ENCODE results near the gene FSD2.
A peak's percentile ranks its signal among the peaks of the same experiment; 100 is the strongest.
"Not testable (repeated sequence)": the region's sequence is repeated elsewhere in the genome, so short reads cannot be mapped to it uniquely, and the experiment has no call there.

FSD2 gene

DNA sequence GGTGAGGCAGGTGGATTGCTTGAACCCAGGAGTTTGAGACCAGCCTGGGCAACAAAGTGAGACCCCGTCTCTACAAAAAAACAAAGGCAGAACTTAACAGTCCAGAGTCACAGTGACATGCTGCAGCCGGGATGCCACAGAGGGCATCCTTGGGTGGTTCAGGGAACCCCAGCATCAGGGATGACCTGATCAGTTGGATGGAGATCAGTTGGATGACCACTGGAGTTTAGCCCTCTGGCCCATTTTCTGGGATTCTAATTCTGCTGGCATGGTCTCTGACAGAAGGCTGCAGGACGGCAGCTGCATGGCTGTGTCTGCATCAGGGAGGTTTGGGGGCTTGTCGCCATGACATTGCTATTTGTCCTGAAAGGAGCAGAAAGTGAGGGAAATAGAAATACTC, 23.4 kb upstream of the FSD2 start:
- H3K9me3 ChIP-seq (ENCODE audit: control insufficient read depth in 2 of 2, low read length in 2 of 2): no peaks in the 10 kb centered on the region
- no peaks in the 10 kb centered on the region for H3K4me1 ChIP-seq (ENCODE audit: control insufficient read depth, insufficient read depth, low read length)
- H3K36me3 ChIP-seq (ENCODE audit: control insufficient read depth in 2 of 2, insufficient read depth in 2 of 2, low read length in 2 of 2): peaks cover 52 to 66% of the 10 kb centered on the region in 2 donors
- H3K4me3 ChIP-seq (ENCODE audit: low read length in 2 of 2): no peak overlapping the region
- no peak overlapping the region for H3K27ac ChIP-seq (ENCODE audit: low read length)
- H3K9ac ChIP-seq (ENCODE audit: low read length in 2 of 2): no peak overlapping the region
- H3K27me3 ChIP-seq (ENCODE audit: control insufficient read depth in 1 of 2, insufficient read depth in 2 of 2, low read length in 2 of 2): no peaks in the 10 kb centered on the region

DNA sequence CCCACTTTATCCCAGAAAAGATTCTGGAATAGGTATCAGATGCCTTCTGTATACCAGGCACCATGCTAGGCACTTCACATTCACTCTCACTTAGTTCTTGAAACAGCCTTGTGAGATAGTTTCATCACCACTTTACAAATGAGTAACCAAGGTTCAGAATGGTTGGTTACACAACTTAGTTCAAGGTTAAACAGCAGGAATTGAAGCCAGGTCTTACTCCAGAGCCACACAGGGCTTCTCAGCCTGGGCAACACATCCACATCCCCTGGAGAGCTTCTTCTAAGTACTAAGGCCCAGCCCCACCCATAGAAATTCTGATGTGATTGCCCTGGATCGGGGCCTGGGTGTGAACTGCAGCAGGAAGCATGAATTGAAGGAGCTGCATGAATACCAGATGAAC, 22.2 kb upstream of the FSD2 start:
- Histone ChIP-seq H3K4me3 (ENCODE audit: low read length in 2 of 2) (no peak overlapping the region), H3K4me1 (ENCODE audit: control insufficient read depth, insufficient read depth, low read length) (no peaks in the 10 kb centered on the region), H3K27ac (ENCODE audit: low read length) (no peak overlapping the region), H3K27me3 (ENCODE audit: control insufficient read depth in 1 of 2, insufficient read depth in 2 of 2, low read length in 2 of 2) (no peaks in the 10 kb centered on the region), H3K9ac (ENCODE audit: low read length in 2 of 2) (no peak overlapping the region), H3K36me3 (ENCODE audit: control insufficient read depth in 2 of 2, insufficient read depth in 2 of 2, low read length in 2 of 2) (peaks cover 46 to 60% of the 10 kb centered on the region in 2 donors), H3K9me3 (ENCODE audit: control insufficient read depth in 2 of 2, low read length in 2 of 2) (no peaks in the 10 kb centered on the region)

DNA sequence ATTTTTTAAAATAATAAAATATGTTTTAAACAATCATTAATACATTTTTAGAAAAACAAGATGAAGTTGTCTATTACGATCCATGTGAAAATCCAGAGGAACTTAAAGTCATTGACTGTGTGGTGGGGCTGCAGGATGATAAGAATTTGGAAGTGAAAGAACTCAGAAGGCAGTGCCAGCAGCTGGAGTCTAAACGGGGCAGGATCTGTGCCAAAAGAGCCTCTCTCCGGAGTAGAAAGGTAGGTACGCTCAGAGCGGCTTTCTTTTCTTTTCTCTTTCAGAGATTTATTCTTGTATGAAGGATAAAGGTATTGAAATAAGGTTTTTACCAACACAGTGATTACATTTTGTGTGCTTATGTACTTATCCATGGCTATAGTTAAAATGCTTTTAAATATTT, 17.2 kb upstream of the FSD2 start:
- no peaks in the 10 kb centered on the region for H3K4me1 ChIP-seq (ENCODE audit: control insufficient read depth, insufficient read depth, low read length)
- H3K9me3 ChIP-seq (ENCODE audit: control insufficient read depth in 2 of 2, low read length in 2 of 2): no peaks in the 10 kb centered on the region
- H3K4me3 ChIP-seq (ENCODE audit: low read length in 2 of 2): no peak overlapping the region
- H3K27ac ChIP-seq (ENCODE audit: low read length): no peak overlapping the region
- no peak overlapping the region for H3K9ac ChIP-seq (ENCODE audit: low read length in 2 of 2)
- H3K27me3 ChIP-seq (ENCODE audit: control insufficient read depth in 1 of 2, insufficient read depth in 2 of 2, low read length in 2 of 2): no peaks in the 10 kb centered on the region
- peaks cover 22 to 40% of the 10 kb centered on the region in 2 donors for H3K36me3 ChIP-seq (ENCODE audit: control insufficient read depth in 2 of 2, insufficient read depth in 2 of 2, low read length in 2 of 2)

DNA sequence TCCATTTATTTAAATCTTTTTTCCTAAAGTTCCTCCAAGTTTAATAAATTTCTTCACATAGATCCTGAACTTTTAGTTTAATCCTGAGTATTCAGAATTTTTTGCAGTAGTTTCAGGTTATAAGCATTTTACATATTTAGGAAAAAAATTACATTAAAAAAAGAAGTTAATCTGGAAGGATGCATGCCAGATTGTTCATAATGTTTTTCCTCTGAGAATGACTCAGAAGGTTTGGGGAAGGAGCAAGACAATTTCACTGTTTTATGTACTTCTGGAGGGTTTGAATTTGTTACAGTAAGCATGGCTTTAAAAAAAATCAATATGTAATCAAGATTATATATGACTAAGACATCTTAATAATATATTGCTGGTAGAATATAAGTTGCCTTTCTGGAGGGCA, 16.0 kb upstream of the FSD2 start:
- H3K4me1 ChIP-seq (ENCODE audit: control insufficient read depth, insufficient read depth, low read length); H3K27ac ChIP-seq (ENCODE audit: low read length); H3K4me3 ChIP-seq (ENCODE audit: low read length in 2 of 2); H3K9me3 ChIP-seq (ENCODE audit: control insufficient read depth in 2 of 2, low read length in 2 of 2); H3K9ac ChIP-seq (ENCODE audit: low read length in 2 of 2); H3K27me3 ChIP-seq (ENCODE audit: control insufficient read depth in 1 of 2, insufficient read depth in 2 of 2, low read length in 2 of 2): not testable (repeated sequence)
- H3K36me3 ChIP-seq (ENCODE audit: control insufficient read depth in 2 of 2, insufficient read depth in 2 of 2, low read length in 2 of 2): peaks cover 21 to 33% of the 10 kb centered on the region in 2 donors

DNA sequence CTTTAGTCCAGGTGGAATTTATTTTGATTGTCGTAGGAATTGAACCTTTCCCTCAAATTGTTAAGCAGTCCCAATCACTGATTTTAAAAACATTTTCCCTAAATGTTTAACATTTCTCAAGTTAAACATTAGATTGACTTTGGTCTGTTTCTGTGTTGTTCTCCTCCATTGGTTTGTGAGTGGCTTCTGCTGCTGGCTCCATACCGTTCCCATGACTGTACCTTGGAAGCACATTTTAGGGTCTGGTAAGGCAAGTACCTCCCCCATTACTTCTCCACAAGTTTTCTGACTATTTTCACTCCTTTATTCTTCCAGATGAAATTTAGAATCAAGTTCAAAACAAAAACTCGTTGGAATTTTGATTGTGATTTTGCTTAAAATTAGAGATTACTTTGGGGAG, 15.5 kb upstream of the FSD2 start:
- H3K36me3 ChIP-seq (ENCODE audit: control insufficient read depth in 2 of 2, insufficient read depth in 2 of 2, low read length in 2 of 2): peaks cover 20 to 33% of the 10 kb centered on the region in 2 donors
- not testable (repeated sequence) for H3K4me3 ChIP-seq (ENCODE audit: low read length in 2 of 2); H3K27ac ChIP-seq (ENCODE audit: low read length); H3K9ac ChIP-seq (ENCODE audit: low read length in 2 of 2); H3K9me3 ChIP-seq (ENCODE audit: control insufficient read depth in 2 of 2, low read length in 2 of 2); H3K4me1 ChIP-seq (ENCODE audit: control insufficient read depth, insufficient read depth, low read length); H3K27me3 ChIP-seq (ENCODE audit: control insufficient read depth in 1 of 2, insufficient read depth in 2 of 2, low read length in 2 of 2)

DNA sequence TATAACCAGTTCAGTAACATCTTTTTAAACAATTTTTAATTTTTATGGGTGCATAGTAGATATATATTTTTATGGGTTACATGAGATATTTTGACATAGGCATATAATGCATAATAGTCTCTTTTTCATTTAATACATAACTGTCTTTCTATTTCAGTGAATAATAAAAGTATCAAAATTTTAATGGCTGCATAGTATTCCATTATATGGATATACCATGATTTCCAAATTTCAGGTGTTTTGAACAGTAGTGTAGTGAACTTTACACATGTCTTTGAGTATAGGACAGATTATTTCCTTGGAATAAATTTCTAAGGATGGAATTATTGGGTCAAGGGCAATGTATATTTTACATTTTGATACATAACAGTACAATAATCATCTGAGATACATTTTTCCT, 14.3 kb upstream of the FSD2 start:
- no peak overlapping the region for H3K4me3 ChIP-seq (ENCODE audit: low read length in 2 of 2)
- no peak overlapping the region for H3K9ac ChIP-seq (ENCODE audit: low read length in 2 of 2)
- H3K9me3 ChIP-seq (ENCODE audit: control insufficient read depth in 2 of 2, low read length in 2 of 2): no peaks in the 10 kb centered on the region
- peaks cover 20 to 33% of the 10 kb centered on the region in 2 donors for H3K36me3 ChIP-seq (ENCODE audit: control insufficient read depth in 2 of 2, insufficient read depth in 2 of 2, low read length in 2 of 2)
- H3K27ac ChIP-seq (ENCODE audit: low read length): no peak overlapping the region
- H3K27me3 ChIP-seq (ENCODE audit: control insufficient read depth in 1 of 2, insufficient read depth in 2 of 2, low read length in 2 of 2): no peaks in the 10 kb centered on the region
- H3K4me1 ChIP-seq (ENCODE audit: control insufficient read depth, insufficient read depth, low read length): no peaks in the 10 kb centered on the region

DNA sequence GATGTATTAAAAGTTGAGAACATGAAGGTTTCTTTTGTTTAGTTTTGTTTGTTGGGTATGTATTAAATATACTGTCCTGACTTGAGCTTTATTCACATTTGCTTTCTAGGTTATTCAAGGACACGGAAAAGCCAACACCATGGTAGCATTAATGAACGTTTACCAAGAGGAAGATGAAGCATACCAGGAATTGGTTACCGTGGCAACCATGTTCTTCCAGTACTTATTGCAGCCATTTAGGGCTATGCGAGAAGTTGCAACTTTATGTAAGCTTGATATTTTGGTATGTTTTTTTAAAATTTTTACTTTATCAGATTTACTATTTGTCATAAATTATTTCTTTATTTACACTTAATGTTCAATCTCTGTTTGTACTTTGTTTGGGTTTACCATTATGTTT, 7.1 kb upstream of the FSD2 start:
- Histone ChIP-seq H3K36me3 (ENCODE audit: control insufficient read depth in 2 of 2, insufficient read depth in 2 of 2, low read length in 2 of 2) (peaks cover 13 to 20% of the 10 kb centered on the region in 2 donors), H3K9me3 (ENCODE audit: control insufficient read depth in 2 of 2, low read length in 2 of 2) (no peaks in the 10 kb centered on the region), H3K4me3 (ENCODE audit: low read length in 2 of 2) (no peak overlapping the region), H3K4me1 (ENCODE audit: control insufficient read depth, insufficient read depth, low read length) (peaks cover 2% of the 10 kb centered on the region), H3K9ac (ENCODE audit: low read length in 2 of 2) (no peak overlapping the region), H3K27me3 (ENCODE audit: control insufficient read depth in 1 of 2, insufficient read depth in 2 of 2, low read length in 2 of 2) (no peaks in the 10 kb centered on the region), H3K27ac (ENCODE audit: low read length) (no peak overlapping the region)

DNA sequence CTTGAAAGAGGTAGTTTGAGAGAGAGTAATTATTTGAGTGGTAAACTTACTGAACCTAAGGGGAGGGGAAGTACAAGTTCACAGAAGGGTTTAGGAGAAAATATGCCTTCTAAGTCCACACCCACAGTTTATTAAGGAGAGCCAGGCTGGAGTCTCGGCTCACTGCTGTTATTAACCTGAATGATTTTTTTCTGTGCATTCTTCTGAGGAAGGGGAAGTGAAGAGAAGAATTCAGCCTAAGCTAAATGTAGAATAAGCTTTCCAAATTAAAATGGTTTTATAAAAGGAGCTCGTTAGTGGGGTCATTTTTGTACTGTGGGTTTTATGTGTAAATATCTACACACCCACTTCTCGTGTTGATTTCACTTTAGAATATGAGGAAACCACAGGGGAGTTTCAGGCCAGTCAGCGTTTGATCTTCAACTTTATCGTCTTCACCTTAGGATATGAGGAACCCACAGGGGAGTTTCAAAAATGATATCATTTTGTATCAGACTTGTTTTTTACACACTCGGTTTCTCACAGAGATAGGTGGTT, 5.1 kb upstream of the FSD2 start:
- H3K4me1 ChIP-seq (ENCODE audit: control insufficient read depth, insufficient read depth, low read length): peaks cover 2% of the 10 kb centered on the region
- peaks cover 4 to 12% of the 10 kb centered on the region in 2 donors for H3K36me3 ChIP-seq (ENCODE audit: control insufficient read depth in 2 of 2, insufficient read depth in 2 of 2, low read length in 2 of 2)
- peak overlapping the region; percentile 83 to 84 for H3K4me3 ChIP-seq (ENCODE audit: low read length in 2 of 2)
- no peaks in the 10 kb centered on the region for H3K27me3 ChIP-seq (ENCODE audit: control insufficient read depth in 1 of 2, insufficient read depth in 2 of 2, low read length in 2 of 2)
- peak overlapping the region; percentile 96 for H3K27ac ChIP-seq (ENCODE audit: low read length)
- no peaks in the 10 kb centered on the region for H3K9me3 ChIP-seq (ENCODE audit: control insufficient read depth in 2 of 2, low read length in 2 of 2)
- peak overlapping the region; percentile 93 to 95 for H3K9ac ChIP-seq (ENCODE audit: low read length in 2 of 2)

DNA sequence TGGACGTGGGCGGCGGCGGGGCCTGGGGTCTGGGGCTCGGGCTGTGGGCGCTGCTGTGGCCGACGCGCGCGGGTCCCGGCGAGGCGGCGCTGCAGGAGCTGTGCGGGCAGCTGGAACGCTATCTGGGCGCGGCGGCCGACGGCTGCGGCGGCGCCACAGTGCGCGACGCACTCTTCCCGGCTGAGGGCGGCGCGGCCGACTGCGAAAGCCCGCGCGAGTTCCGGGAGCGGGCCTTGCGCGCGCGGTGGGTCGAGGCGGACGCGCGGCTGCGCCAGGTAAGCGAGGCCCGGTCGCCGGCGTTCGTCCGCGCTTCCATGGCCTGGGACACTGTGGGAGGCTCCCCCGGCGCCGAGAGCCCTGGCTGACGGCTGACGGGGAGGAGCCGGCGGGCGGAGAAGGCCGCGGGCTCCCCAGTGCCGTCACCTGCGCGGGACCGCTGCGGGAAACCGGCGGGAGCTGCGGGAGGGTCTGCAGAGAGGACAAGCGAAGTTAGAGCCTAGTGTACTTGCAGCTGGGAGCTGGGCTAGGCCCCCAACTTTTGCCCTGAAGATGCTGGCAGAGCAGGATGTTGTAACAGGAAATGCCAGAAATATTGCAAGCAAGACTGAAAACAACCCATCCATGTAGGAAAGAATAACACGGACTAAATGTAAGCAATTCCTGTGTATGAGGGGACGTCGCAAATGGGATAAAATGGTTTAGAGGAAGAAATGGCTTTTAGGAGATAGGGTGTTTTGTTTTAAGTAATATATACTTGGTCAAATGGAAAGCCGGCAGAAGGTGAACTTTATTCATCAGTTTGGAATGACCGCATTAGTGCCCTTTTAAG, 4.4 kb upstream of the FSD2 start:
- H3K9ac ChIP-seq (ENCODE audit: low read length in 2 of 2): peak overlapping the region; percentile 93 to 95
- H3K4me3 ChIP-seq (ENCODE audit: low read length in 2 of 2): peak overlapping the region; percentile 83 to 84
- no peaks in the 10 kb centered on the region for H3K27me3 ChIP-seq (ENCODE audit: control insufficient read depth in 1 of 2, insufficient read depth in 2 of 2, low read length in 2 of 2)
- H3K36me3 ChIP-seq (ENCODE audit: control insufficient read depth in 2 of 2, insufficient read depth in 2 of 2, low read length in 2 of 2): peaks cover 2 to 6% of the 10 kb centered on the region in 2 donors
- H3K9me3 ChIP-seq (ENCODE audit: control insufficient read depth in 2 of 2, low read length in 2 of 2): no peaks in the 10 kb centered on the region
- H3K27ac ChIP-seq (ENCODE audit: low read length): peak overlapping the region; percentile 96
- peaks cover 2% of the 10 kb centered on the region for H3K4me1 ChIP-seq (ENCODE audit: control insufficient read depth, insufficient read depth, low read length)

DNA sequence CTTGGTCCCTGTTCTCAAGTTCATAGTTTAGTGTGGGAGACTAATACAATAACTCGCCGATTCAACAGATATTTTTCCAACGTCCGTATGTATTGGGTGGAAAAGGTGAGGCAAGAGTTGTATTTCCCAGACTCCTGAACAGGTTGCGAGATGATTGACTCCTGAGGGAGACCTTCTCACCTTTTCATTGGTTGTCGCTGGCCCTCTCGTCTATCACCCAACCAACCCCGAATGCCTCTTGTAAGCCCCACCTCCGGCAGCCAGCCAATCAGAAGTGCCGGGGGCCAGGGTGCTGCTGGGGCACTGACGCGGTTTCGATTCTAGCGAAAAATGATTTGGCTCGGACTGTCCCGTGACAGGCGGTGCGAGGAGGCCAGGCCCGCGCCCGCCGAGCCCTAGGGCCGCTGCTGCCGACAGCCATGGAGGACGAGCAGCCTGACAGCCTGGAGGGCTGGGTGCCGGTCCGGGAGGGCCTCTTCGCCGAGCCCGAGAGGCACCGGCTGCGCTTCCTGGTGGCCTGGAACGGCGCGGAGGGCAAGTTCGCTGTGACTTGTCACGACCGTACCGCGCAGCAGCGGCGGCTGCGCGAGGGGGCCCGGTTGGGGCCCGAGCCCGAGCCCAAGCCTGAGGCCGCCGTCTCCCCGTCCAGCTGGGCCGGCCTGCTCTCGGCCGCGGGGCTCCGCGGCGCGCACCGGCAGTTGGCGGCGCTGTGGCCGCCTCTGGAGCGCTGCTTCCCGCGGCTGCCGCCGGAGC, 3.6 kb upstream of the FSD2 start, which contains the start of gene WHAMM:
TSS of gene WHAMM (plus strand) at position 321 of the 753 bp plus-strand sequence. CDS start at position 420, 99 bp downstream.
- peak within 1 kb of the TSS; percentile 93 to 95 for H3K9ac ChIP-seq (ENCODE audit: low read length in 2 of 2)
- peaks cover 2% of the 10 kb centered on the region for H3K4me1 ChIP-seq (ENCODE audit: control insufficient read depth, insufficient read depth, low read length)
- H3K9me3 ChIP-seq (ENCODE audit: control insufficient read depth in 2 of 2, low read length in 2 of 2): no peaks in the 10 kb centered on the region
- peak within 1 kb of the TSS; percentile 83 to 84 for H3K4me3 ChIP-seq (ENCODE audit: low read length in 2 of 2)
- H3K27me3 ChIP-seq (ENCODE audit: control insufficient read depth in 1 of 2, insufficient read depth in 2 of 2, low read length in 2 of 2): no peaks in the 10 kb centered on the region
- H3K36me3 ChIP-seq (ENCODE audit: control insufficient read depth in 2 of 2, insufficient read depth in 2 of 2, low read length in 2 of 2): peaks cover 2 to 6% of the 10 kb centered on the region in 2 donors
- H3K27ac ChIP-seq (ENCODE audit: low read length): peak within 1 kb of the TSS; percentile 96
